OCI-LY1 (cell line): ENCODE measurements around the gene ZACN.
A peak's percentile ranks its signal among the peaks of the same experiment; 100 is the strongest.

Source experiments
- H2AFZ ChIP-seq: fragments of 200-600 bp; sonication (generic), shearing (Covaris generic); 2 replicates; pipeline ENCODE4 v1.6.0; 2014; ENCODE audit warnings: antibody characterized with exemption, mild to moderate bottlenecking, low read length
- H3F3A ChIP-seq: fragments of 200-600 bp; sonication (generic), shearing (Covaris generic); 2 replicates; pipeline ENCODE4 v1.6.0; 2014; ENCODE audit warnings: mild to moderate bottlenecking, antibody characterized with exemption, low read length, moderate library complexity; ENCODE audit not compliant: insufficient read depth
- H3K27ac ChIP-seq: fragments of 200-600 bp; sonication (generic); 2 replicates; pipeline ENCODE4 v1.5.1; 2014; ENCODE audit warnings: low read length, mixed run types, mild to moderate bottlenecking, low read depth; ENCODE audit not compliant: poor library complexity, severe bottlenecking
- H3K27me3 ChIP-seq: fragments of 200-600 bp; sonication (generic); 2 replicates; pipeline ENCODE4 v1.6.0; 2014; ENCODE audit warnings: antibody characterized with exemption, mild to moderate bottlenecking, low read length, moderate library complexity; ENCODE audit not compliant: insufficient read depth
- H3K36me3 ChIP-seq: fragments of 200-600 bp; sonication (generic); 2 replicates; pipeline ENCODE4 v1.6.1; 2014; ENCODE audit warnings: mild to moderate bottlenecking, antibody characterized with exemption, low read length, moderate library complexity, mixed read lengths; ENCODE audit not compliant: insufficient read depth
- H3K4me1 ChIP-seq: fragments of 200-600 bp; sonication (generic); 2 replicates; pipeline ENCODE4 v1.5.1; 2014; ENCODE audit warnings: mild to moderate bottlenecking, low read length, moderate library complexity; ENCODE audit not compliant: insufficient read depth, severe bottlenecking
- H3K4me2 ChIP-seq: fragments of 200-600 bp; sonication (generic), shearing (Covaris generic); 2 replicates; pipeline ENCODE4 v1.6.1; 2014; ENCODE audit warnings: low read length
- H3K4me3 ChIP-seq: fragments of 200-600 bp; sonication (generic); 2 replicates; pipeline ENCODE4 v1.5.1; 2014; ENCODE audit warnings: low read length, low read depth, mild to moderate bottlenecking, mixed read lengths; ENCODE audit not compliant: poor library complexity, severe bottlenecking
- H3K79me2 ChIP-seq: fragments of 200-600 bp; shearing (Covaris generic); 2 replicates; pipeline ENCODE4 v1.6.1; 2016; ENCODE audit warnings: mixed run types, low read length, mixed read lengths; ENCODE audit not compliant: insufficient read depth
- H3K9ac ChIP-seq: fragments of 200-600 bp; sonication (generic), shearing (Covaris generic); 2 replicates; pipeline ENCODE4 v1.6.1; 2014; ENCODE audit warnings: mild to moderate bottlenecking, low read length, mixed read lengths
- H3K9me2 ChIP-seq: fragments of 200-600 bp; sonication (generic), shearing (Covaris generic); 2 replicates; pipeline ENCODE4 v1.6.1; 2014; ENCODE audit warnings: low read depth, mild to moderate bottlenecking, low read length, mixed read lengths
- H3K9me3 ChIP-seq: fragments of 200-600 bp; shearing (Covaris generic); 2 replicates; pipeline ENCODE4 v1.6.1; 2014; ENCODE audit warnings: low read length, mixed read lengths
- H4K20me1 ChIP-seq: fragments of 200-600 bp; sonication (generic), shearing (Covaris generic); 2 replicates; pipeline ENCODE4 v1.6.0; 2016; ENCODE audit warnings: mild to moderate bottlenecking, low read length; ENCODE audit not compliant: insufficient read depth
- EZH2 ChIP-seq: fragments of 200-600 bp; sonication (generic), shearing (Covaris generic); IDR thresholded peaks from 2 replicates; pipeline ENCODE4 v1.8.0; 2017; ENCODE audit warnings: borderline replicate concordance, mixed run types, mild to moderate bottlenecking, antibody characterized with exemption, low read length, moderate library complexity, mixed read lengths
- TF ChIP-seq, protein P1 (sequence below): fragments of 200-600 bp; sonication (generic), shearing (Covaris generic); IDR thresholded peaks from 2 replicates; pipeline ENCODE4 v1.5.1; 2017; ENCODE audit warnings: mild to moderate bottlenecking, antibody characterized with exemption, low read length, moderate library complexity, mixed read lengths

The ZACN gene

DNA sequence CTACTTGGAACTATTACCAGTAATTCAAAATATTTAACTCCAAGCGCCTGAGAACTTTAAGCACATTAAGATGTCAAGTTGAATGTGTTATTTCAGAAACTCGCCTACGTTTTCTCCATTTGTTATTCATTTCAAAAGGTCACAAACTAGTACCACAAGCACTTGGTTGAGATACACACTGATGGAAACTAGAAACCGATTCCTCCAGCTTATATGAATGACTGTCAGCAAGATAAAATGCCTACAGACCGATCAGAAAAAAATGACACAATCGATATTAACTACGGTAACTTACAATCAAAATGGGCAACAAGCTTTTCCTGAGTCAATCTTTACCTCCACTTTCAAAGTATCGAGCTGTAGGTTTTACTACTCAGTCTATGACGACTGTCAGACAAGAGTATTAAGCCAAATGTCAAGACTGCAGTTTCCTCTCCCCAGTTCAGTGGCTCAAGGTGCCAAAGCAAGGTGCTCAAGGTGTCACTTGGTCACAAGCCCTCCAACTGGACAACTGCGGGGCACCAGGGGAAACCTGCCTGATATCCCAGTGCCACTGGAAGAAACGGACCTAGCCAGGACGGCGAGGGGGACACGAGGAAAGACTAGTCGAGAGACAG is 7.3 kb upstream of the ZACN start:
- H3K79me2 ChIP-seq, result peaks cover 8% of the 10 kb centered on the region; the same call in 1 of the 2 replicates
- H3K9ac ChIP-seq, result peak overlapping the region; percentile 74
- no peaks in the 10 kb centered on the region for H3F3A ChIP-seq
- H3K9me2 ChIP-seq, result no peaks in the 10 kb centered on the region
- peak overlapping the region; percentile 59 for H3K27ac ChIP-seq
- H3K27me3 ChIP-seq, result no peaks in the 10 kb centered on the region
- peaks cover 17% of the 10 kb centered on the region for H3K4me1 ChIP-seq
- no peaks in the 10 kb centered on the region for H4K20me1 ChIP-seq
- TF ChIP-seq EZH2, result no peak
- TF ChIP-seq, protein P1, sequence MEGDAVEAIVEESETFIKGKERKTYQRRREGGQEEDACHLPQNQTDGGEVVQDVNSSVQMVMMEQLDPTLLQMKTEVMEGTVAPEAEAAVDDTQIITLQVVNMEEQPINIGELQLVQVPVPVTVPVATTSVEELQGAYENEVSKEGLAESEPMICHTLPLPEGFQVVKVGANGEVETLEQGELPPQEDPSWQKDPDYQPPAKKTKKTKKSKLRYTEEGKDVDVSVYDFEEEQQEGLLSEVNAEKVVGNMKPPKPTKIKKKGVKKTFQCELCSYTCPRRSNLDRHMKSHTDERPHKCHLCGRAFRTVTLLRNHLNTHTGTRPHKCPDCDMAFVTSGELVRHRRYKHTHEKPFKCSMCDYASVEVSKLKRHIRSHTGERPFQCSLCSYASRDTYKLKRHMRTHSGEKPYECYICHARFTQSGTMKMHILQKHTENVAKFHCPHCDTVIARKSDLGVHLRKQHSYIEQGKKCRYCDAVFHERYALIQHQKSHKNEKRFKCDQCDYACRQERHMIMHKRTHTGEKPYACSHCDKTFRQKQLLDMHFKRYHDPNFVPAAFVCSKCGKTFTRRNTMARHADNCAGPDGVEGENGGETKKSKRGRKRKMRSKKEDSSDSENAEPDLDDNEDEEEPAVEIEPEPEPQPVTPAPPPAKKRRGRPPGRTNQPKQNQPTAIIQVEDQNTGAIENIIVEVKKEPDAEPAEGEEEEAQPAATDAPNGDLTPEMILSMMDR, result no peak
- H3K4me2 ChIP-seq, result peak overlapping the region; percentile 88
- no peaks in the 10 kb centered on the region for H3K9me3 ChIP-seq
- H2AFZ ChIP-seq, result no peak overlapping the region
- H3K4me3 ChIP-seq, result peak overlapping the region; percentile 69
- peaks cover 14% of the 10 kb centered on the region; the same call in 1 of the 2 replicates for H3K36me3 ChIP-seq

DNA sequence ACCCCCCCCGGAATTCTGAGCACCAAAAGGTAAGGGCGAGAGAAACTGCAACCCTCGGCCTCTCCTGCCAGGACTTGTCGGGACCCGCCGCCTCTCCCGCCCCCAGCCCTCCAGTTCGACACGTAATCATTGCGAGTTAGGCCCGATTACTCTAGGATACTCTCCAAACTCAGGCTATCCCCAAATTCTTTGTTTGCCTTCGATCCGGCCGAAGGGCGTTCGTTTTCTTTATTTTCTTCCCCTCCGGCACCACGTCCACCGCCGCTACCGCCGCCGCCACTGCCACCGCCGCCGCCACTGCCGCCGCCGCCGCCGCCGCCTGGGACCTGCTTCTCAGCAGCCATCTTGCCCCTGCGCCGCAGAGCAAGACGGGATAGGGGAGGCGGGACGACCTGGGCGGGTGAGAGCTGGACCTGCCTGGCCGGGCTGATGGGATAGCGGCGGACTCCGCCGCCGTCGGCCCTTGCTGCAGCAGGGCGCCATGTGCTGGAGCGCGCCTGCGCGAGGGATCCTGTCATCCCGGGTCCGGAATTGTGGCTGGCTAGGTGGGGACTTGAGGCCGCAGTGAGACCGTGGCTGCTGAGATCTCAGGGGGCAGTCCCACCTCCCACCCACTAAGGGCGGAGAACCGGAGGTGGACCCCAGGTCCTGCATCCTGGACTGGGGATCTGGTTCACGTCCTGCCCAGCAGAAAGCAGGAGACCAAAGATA is 6.7 kb upstream of the ZACN start, which contains the start of gene SRP68:
TSS of gene SRP68 (minus strand) at position 370 of the 711 bp plus-strand sequence. CDS start at position 344, 26 bp downstream.
- TF ChIP-seq, protein P1, result no peak
- no peak for TF ChIP-seq EZH2
- Histone ChIP-seq H3K4me2 (peak within 1 kb of the TSS; percentile 88), H2AFZ (peak within 1 kb of the TSS; percentile 20; the same call in 1 of the 2 replicates), H3F3A (no peaks in the 10 kb centered on the region), H3K9ac (peak within 1 kb of the TSS; percentile 74), H3K4me1 (peaks cover 17% of the 10 kb centered on the region), H4K20me1 (no peaks in the 10 kb centered on the region), H3K9me3 (no peaks in the 10 kb centered on the region), H3K79me2 (peaks cover 8% of the 10 kb centered on the region; the same call in 1 of the 2 replicates), H3K9me2 (no peaks in the 10 kb centered on the region), H3K4me3 (peak within 1 kb of the TSS; percentile 69), H3K27me3 (peaks cover 3% of the 10 kb centered on the region; the same call in 1 of the 2 replicates), H3K27ac (peak within 1 kb of the TSS; percentile 59), H3K36me3 (peaks cover 13% of the 10 kb centered on the region; the same call in 1 of the 2 replicates)

DNA sequence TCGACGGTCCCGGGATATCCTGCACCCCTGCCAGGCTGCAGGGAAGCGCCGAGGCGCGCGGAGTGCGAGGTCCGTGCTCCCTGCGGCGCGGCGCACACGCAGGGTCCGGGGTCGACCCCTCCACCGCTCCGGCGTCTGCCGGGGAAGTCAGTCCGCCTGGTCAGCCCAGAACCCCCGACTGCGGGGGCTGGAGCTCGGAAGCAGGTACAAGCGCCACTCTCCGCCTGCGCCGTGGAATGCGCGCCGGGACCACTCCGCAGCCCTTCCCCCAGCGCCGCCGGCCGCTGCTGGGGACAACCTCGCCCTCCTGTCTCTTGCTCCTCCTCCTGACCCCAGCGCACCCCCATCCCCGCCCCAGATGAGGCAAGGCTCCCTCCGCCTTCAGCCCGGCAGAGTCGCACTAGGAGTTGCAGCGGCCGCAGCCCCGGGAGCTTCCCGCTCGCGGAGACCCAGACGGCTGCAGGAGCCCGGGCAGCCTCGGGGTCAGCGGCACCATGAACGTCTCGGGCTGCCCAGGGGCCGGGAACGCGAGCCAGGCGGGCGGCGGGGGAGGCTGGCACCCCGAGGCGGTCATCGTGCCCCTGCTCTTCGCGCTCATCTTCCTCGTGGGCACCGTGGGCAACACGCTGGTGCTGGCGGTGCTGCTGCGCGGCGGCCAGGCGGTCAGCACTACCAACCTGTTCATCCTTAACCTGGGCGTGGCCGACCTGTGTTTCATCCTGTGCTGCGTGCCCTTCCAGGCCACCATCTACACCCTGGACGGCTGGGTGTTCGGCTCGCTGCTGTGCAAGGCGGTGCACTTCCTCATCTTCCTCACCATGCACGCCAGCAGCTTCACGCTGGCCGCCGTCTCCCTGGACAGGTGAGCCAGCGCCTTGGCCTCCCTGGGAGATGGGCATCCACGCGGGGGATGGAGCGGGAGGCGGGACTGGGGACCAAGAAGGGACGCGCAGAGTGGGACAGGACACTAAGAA is 4.3 kb upstream of the ZACN start, which contains the start of gene GALR2:
TSS of gene GALR2 (plus strand) at position 392 of the 974 bp plus-strand sequence. CDS start at position 495, 103 bp downstream.
- TF ChIP-seq, protein P1, result no peak
- no peak for TF ChIP-seq EZH2
- Histone ChIP-seq H2AFZ (no peak within 1 kb of the TSS), H3K9ac (no peak within 1 kb of the TSS), H3K27ac (no peak within 1 kb of the TSS), H3K27me3 (peaks cover 14% of the 10 kb centered on the region), H3K4me3 (no peak within 1 kb of the TSS), H3K9me3 (no peaks in the 10 kb centered on the region), H3K4me1 (peaks cover 17% of the 10 kb centered on the region), H3K9me2 (no peaks in the 10 kb centered on the region), H3K79me2 (peaks cover 8% of the 10 kb centered on the region; the same call in 1 of the 2 replicates), H3K4me2 (no peak within 1 kb of the TSS), H3K36me3 (no peaks in the 10 kb centered on the region; the same call in 1 of the 2 replicates), H4K20me1 (no peaks in the 10 kb centered on the region), H3F3A (no peaks in the 10 kb centered on the region)
